ENCODE data around the gene USP10.

The USP10 gene

DNA sequence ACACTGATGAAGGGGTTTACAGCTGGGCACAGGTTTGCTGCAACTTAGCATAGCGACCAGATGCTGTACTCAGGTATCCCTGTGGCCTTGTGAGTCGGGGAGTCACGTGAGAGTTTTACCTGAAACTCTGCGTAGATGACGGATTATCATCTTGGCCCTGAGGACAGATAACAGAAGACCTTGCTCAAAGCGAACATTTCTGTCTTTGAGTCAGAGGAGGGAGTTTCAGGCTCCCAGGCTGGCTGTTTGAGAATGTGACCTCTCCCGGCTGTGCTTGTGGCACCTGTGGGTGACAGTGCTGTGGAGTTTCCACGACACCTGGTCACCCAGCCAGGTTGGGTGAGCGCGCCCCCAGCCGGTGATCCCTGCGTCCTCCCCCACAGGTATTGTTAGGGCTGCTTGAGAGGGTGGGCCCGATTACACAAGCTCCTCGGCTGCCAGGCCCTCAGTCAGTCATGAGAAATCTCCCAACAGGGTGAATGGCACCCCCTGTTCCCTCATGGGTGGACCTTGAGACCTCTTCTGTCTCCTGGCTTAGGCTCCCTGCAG lies 75.5 kb downstream of the USP10 start:
- no peak for DNase-seq (ENCODE audit: low read depth)

DNA sequence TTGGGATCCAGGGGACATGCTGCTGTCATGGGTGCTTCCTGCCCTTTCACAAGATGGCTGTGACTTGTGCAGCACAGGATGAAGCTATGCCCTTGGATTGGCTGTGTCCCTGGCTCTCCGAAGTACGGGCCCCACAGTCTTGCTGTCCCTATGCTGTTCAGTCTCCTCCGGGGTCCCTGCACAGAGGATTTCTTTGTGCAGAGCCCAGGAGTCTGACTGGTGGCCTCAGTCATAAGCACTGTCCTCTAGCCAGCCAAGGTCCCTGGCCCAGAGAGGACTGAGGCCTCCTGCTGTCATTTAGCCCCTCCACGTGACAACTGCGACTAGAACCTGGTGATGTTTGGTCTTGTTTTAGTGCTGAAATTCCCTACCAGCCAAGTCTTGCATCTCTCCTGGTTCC lies 77.6 kb downstream of the USP10 start:
- no peak for DNase-seq (ENCODE audit: low read depth)

- DNase-seq (ENCODE audit: low read depth), result no peak
Observed at GRCh38 chr16:84778720-84779119, 78.9 kb downstream of the USP10 start.

GRCh38 chr16:84780063-84780462 lies 80.3 kb downstream of the USP10 start:
- DNase-seq (ENCODE audit: low read depth), result no peak

GRCh38 chr16:84780544-84781376 lies 81.0 kb downstream of the USP10 start:
- DNase-seq (ENCODE audit: low read depth), result no peak

GRCh38 chr16:84782846-84783245 lies 83.0 kb downstream of the USP10 start:
- no peak for DNase-seq (ENCODE audit: low read depth)

GRCh38 chr16:84785843-84786581 lies 86.2 kb downstream of the USP10 start:
- DNase-seq (ENCODE audit: low read depth), result no peak

- DNase-seq (ENCODE audit: low read depth), result no peak
Observed at GRCh38 chr16:84786605-84787262, 86.9 kb downstream of the USP10 start.

DNA sequence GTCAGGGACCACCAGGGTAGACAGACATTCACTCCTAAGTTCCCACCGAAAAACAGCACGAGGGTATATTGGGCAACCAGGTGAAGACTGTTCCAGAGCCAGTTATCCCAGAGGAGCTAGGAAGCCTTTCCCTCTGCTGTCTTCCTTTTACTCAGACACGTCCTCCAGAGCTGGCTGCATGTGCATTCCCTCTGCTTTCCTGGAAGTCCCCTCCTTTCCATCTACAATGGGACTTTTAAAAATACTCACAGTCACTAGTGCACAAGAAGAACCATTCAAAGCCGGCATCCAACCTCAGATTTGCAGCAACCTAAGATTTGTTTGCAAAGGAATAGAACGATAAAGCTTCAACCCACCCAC lies 87.4 kb downstream of the USP10 start:
- no peak for DNase-seq (ENCODE audit: low read depth)

DNA sequence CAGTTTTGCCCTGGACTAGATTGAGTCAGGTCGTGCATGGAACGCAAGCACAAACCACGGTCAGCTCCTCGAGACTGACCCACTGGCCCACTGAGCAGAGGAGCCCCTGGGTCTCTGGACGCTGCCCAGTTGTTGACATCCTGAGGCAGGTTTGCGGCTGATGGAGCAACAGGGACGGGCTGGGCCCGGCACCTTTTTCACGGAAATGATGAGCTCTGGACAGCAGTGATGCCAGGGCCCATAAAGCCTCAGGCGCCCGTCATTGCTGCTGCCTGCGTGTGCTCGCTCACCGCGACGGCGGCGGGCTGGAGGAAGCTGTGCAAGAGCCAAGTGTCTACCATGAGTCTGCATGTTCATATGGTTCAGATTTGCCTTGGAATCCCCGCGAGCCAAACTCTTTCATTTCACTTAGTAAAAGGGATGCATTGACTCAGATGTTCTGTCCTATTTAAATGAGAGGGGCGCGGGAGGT lies 89.2 kb downstream of the USP10 start:
- peak; percentile 65 for DNase-seq (ENCODE audit: low read depth)

GRCh38 chr16:84789431-84789830 lies 89.6 kb downstream of the USP10 start:
- no peak for DNase-seq (ENCODE audit: low read depth)

GRCh38 chr16:84790301-84790700 lies 90.5 kb downstream of the USP10 start:
- DNase-seq (ENCODE audit: low read depth), result no peak

DNA sequence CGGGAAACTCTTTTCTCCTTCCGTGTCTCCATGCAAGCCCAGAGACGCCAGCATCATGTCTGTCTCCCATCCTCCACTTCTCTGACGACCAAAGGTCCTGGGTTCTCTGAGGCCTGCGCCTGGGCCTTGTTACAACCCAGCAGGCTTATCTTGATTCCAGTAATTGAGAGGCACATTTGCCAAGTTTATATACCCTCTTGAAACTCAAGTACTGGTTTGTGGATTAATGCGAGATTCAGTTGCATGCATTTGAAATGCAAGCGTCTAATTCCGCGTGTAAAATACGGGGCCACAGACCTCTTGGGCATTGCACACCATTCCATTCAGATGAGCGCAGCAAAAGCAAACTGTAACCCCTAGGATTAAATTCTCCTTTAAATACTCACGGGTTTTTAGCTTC lies 91.3 kb downstream of the USP10 start:
- DNase-seq (ENCODE audit: low read depth), result no peak

DNA sequence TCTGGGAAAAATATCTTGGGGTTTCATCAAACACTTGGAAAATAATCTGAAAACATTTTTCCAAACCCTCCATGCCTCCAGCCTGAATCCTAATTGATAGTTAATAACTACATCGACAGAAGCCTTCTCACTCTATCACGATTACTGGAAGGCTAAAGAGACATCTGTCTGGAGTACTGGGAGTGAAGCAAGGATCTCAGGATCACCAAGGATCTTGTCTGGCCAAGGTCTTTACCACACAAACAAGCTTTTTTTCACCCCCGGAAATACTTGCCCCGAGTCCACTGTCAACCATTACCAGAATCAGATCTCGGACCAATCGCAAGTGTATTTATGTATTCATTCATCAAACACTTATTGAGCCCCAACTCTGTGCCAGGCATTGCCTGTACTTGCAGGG lies 91.7 kb downstream of the USP10 start:
- DNase-seq (ENCODE audit: low read depth), result no peak

- no peak for DNase-seq (ENCODE audit: low read depth)
Observed at GRCh38 chr16:84794186-84794585, 94.4 kb downstream of the USP10 start.

GRCh38 chr16:84794626-84795025 lies 94.8 kb downstream of the USP10 start:
- no peak for DNase-seq (ENCODE audit: low read depth)

DNA sequence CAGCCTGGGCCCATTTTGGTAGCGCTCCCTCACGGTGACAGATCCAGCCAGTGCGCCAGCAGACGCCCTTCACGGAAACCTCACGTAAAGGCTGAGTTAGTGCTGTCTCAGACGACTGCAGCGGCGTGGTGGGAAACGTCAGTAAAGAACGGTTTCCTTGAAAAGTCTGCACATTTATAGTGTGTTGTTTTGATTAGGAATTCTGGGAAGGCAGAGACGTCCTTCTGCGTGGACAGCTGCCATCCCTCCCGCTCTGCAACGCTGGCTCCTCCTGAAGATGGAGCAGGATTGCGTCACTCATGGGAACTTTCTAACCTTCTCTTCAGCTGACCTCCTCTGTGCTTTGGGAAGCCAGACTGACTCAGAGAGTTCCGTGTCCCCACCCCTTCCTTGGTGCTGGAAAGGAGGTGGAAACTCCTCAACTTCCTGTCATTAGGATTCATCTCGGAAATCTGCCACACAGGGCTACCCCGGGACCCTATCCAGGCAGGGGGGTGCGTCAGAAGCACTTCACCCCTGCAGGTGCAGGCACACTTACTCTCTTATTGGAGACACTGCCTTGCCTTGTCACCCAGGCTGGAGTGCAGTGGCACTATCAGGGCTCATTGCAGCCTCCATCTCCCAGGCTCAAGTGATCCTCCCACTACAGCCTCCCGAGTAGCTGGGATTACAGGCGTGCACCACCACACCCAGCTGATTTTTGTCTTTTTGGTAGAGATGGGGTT lies 95.7 kb downstream of the USP10 start:
- DNase-seq (ENCODE audit: low read depth), result peak; percentile 89

- DNase-seq (ENCODE audit: low read depth), result no peak
Observed at GRCh38 chr16:84800158-84800978, 100.6 kb downstream of the USP10 start.

DNA sequence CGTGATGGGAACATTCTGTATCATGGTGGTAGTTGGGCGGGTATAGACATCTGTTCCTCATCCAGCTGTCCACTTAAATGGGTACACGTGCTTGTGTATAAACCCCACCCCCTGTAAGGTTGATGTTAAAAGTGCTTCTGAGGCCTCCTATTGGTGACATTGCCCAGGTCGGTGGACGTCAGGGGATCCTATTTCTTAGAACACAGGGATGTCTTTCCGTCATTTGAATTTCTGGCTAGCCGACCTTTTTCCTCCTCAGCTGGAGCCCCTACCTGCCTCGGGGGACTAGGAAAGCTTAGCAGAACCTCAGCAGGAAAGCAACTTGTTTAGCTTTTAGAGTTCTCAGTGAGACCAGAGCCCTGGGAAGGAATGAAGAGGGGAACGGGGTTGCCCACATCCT lies 103.3 kb downstream of the USP10 start:
- DNase-seq (ENCODE audit: low read depth), result no peak

DNA sequence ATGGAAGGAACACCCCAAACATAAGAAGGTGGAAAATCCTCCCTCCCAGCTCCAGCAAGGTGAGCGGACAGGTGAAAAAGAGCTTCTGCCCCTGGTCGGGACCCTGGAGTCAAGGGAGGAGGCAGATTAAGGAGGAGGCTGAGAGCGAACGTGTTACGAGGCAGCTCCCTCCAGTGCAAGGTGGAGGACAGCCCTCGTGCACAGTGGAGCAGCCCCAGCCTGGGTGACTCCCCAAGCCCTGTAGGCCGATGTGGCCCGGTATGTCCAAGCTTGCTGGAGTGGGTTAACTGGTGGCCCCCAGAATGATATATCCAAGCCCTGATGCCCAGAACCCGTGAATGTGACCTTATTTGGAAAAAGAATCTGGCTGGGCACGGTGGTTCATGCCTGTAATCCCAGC lies 104.5 kb downstream of the USP10 start:
- no peak for DNase-seq (ENCODE audit: low read depth)

GRCh38 chr16:84806256-84806889 lies 106.6 kb downstream of the USP10 start:
- DNase-seq (ENCODE audit: low read depth), result peak; percentile 63
